HEK293T (cell line): ENCODE data around the gene LHX5.

Experiments
- CTCF ChIA-PET: fragments of 350-600 bp; formaldehyde crosslinking; extraction: SDS; loops from one replicate; lab custom pipeline; 2021; ENCODE audit warnings: antibody characterized with exemption, inconsistent platforms; lab: Yijun Ruan, JAX
- POLR2A ChIA-PET: fragments of 350-600 bp; formaldehyde crosslinking; extraction: SDS; loops from one replicate; lab custom pipeline; 2020; ENCODE audit warnings: antibody characterized with exemption, inconsistent platforms; lab: Yijun Ruan, JAX
- DNase-seq: peaks from one replicate; pipeline ENCODE4 v3.0.0; 2012; ENCODE audit warnings: mixed read lengths; ENCODE audit errors: extremely low spot score
- ARNT ChIP-seq: fragments of 450-650 bp; IDR thresholded peaks from 2 replicates; pipeline ENCODE4 v1.6.1; 2017; ENCODE audit warnings: mild to moderate bottlenecking
- BHLHE40 ChIP-seq: fragments of 450-650 bp; IDR thresholded peaks from 2 replicates; pipeline ENCODE4 v1.6.1; 2016; ENCODE audit warnings: mild to moderate bottlenecking, moderate library complexity, borderline replicate concordance
- CTBP1 ChIP-seq: fragments of 450-650 bp; IDR thresholded peaks from 2 replicates; pipeline ENCODE4 v1.6.1; 2016; ENCODE audit warnings: borderline replicate concordance
- ELF4 ChIP-seq: fragments of 450-650 bp; IDR thresholded peaks from 2 replicates; pipeline ENCODE4 v1.6.1; 2017; ENCODE audit warnings: antibody characterized with exemption
- FOXA1 ChIP-seq: fragments of 450-650 bp; IDR thresholded peaks from 2 replicates; pipeline ENCODE4 v1.6.1; 2016; ENCODE audit warnings: mild to moderate bottlenecking
- FOXK2 ChIP-seq: fragments of 450-650 bp; IDR thresholded peaks from 2 replicates; pipeline ENCODE4 v1.6.1; 2016; ENCODE audit warnings: mild to moderate bottlenecking
- FOXM1 ChIP-seq: fragments of 450-650 bp; IDR thresholded peaks from 2 replicates; pipeline ENCODE4 v1.6.1; 2017; ENCODE audit warnings: mild to moderate bottlenecking, borderline replicate concordance
- HDGF ChIP-seq: fragments of 450-650 bp; IDR thresholded peaks from 2 replicates; pipeline ENCODE4 v1.6.1; 2017; ENCODE audit warnings: antibody characterized with exemption, borderline replicate concordance
- L3MBTL2 ChIP-seq: fragments of 450-650 bp; conservative IDR thresholded peaks from 2 replicates; pipeline ENCODE4 v1.6.1; 2016; ENCODE audit warnings: mild to moderate bottlenecking
- LEF1 ChIP-seq: fragments of 450-650 bp; IDR thresholded peaks from 2 replicates; pipeline ENCODE4 v1.6.1; 2017; ENCODE audit warnings: mild to moderate bottlenecking, borderline replicate concordance
- NFRKB ChIP-seq: fragments of 450-650 bp; IDR thresholded peaks from 2 replicates; pipeline ENCODE4 v1.6.1; 2016; ENCODE audit warnings: mild to moderate bottlenecking, moderate library complexity
- PKNOX1 ChIP-seq: fragments of 450-650 bp; IDR thresholded peaks from 2 replicates; pipeline ENCODE4 v1.6.1; 2016
- SP1 ChIP-seq: fragments of 450-650 bp; IDR thresholded peaks from 2 replicates; pipeline ENCODE4 v1.6.1; 2017
- SUZ12 ChIP-seq: fragments of 450-650 bp; IDR thresholded peaks from 2 replicates; pipeline ENCODE4 v1.6.1; 2016; ENCODE audit warnings: mild to moderate bottlenecking
- TARDBP ChIP-seq: fragments of 450-650 bp; IDR thresholded peaks from 2 replicates; pipeline ENCODE4 v1.6.1; 2016
- ZNF384 ChIP-seq: fragments of 450-650 bp; IDR thresholded peaks from 2 replicates; pipeline ENCODE4 v1.6.1; 2016

Gene LHX5

GRCh38 chr12:113436586-113436985 is 35.1 kb downstream of the LHX5 start:
- ChIA-PET POLR2A (no interaction called here), CTCF (no interaction called here)

GRCh38 chr12:113435367-113435766 is 36.3 kb downstream of the LHX5 start:
- DNase-seq: no peak
- POLR2A ChIA-PET: no interaction called here
- no peak for TF ChIP-seq CTBP1
- no peak for TF ChIP-seq BHLHE40
- TF ChIP-seq NFRKB: no peak
- TF ChIP-seq HDGF: no peak
- no peak for TF ChIP-seq L3MBTL2
- no peak for TF ChIP-seq PKNOX1
- TF ChIP-seq ARNT: no peak
- TF ChIP-seq FOXM1: no peak
- no peak for TF ChIP-seq FOXK2
- no peak for TF ChIP-seq ELF4
- TF ChIP-seq ZNF384: no peak
- no peak for TF ChIP-seq FOXA1
- CTCF ChIA-PET: no interaction called here

More at GRCh38 chr12:113436586-113436985, 35.1 kb downstream of the LHX5 start:
- TF ChIP-seq HDGF (no peak), BHLHE40 (no peak), CTBP1 (no peak), FOXM1 (no peak), FOXK2 (no peak), TARDBP (no peak), NFRKB (no peak)
- DNase-seq: no peak

GRCh38 chr12:113432986-113433385 is 38.7 kb downstream of the LHX5 start:
- TF ChIP-seq NFRKB (no peak), ELF4 (no peak), TARDBP (no peak), PKNOX1 (no peak), FOXA1 (no peak), SUZ12 (no peak), FOXM1 (no peak), CTBP1 (no peak), HDGF (no peak)
- CTCF ChIA-PET: no interaction called here
- POLR2A ChIA-PET: no interaction called here
- DNase-seq: no peak

GRCh38 chr12:113428482-113428881 is 43.2 kb downstream of the LHX5 start:
- TF ChIP-seq NFRKB (no peak), FOXM1 (no peak), ZNF384 (no peak), TARDBP (no peak), SP1 (no peak), CTBP1 (no peak), PKNOX1 (no peak), LEF1 (no peak), FOXK2 (no peak), ELF4 (no peak), ARNT (no peak), SUZ12 (no peak), FOXA1 (no peak), L3MBTL2 (no peak), HDGF (no peak), BHLHE40 (no peak)
- no peak for DNase-seq
- ChIA-PET CTCF (no interaction called here), POLR2A (no interaction called here)

GRCh38 chr12:113427882-113428281 is 43.8 kb downstream of the LHX5 start:
- no peak for DNase-seq
- ChIA-PET CTCF (no interaction called here), POLR2A (no interaction called here)
- TF ChIP-seq L3MBTL2: no peak
- TF ChIP-seq PKNOX1: no peak
- no peak for TF ChIP-seq SP1

- CTCF ChIA-PET: interaction anchor here (0.6 to 1.4 kb wide), 11 partner anchors 10 to 271 kb away, joined by 3 to 5 read pairs (median 3); no protein-coding TSS in a partner anchor
- no peak for DNase-seq
- POLR2A ChIA-PET: no interaction called here
- TF ChIP-seq ZNF384 (no peak), FOXK2 (no peak), PKNOX1 (no peak), FOXA1 (no peak), SP1 (no peak), BHLHE40 (no peak), L3MBTL2 (no peak), LEF1 (no peak), ELF4 (no peak), TARDBP (no peak), NFRKB (no peak), CTBP1 (no peak), HDGF (no peak), FOXM1 (no peak), SUZ12 (no peak), ARNT (no peak)
Observed at GRCh38 chr12:113425960-113426453, 45.7 kb downstream of the LHX5 start.
